CD4-positive, alpha-beta T cell treated with Interleukin-4 for 4 hours (primary cell): ENCODE measurements around the gene GNA15.
"Not testable (repeated sequence)": the region's sequence is repeated elsewhere in the genome, so short reads cannot be mapped to it uniquely, and the experiment has no call there.

Experiments
- DNase-seq: peaks from one replicate; pipeline ENCODE4 v3.0.0-alpha.2; 2020

GNA15 gene, protein sequence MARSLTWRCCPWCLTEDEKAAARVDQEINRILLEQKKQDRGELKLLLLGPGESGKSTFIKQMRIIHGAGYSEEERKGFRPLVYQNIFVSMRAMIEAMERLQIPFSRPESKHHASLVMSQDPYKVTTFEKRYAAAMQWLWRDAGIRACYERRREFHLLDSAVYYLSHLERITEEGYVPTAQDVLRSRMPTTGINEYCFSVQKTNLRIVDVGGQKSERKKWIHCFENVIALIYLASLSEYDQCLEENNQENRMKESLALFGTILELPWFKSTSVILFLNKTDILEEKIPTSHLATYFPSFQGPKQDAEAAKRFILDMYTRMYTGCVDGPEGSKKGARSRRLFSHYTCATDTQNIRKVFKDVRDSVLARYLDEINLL

DNA sequence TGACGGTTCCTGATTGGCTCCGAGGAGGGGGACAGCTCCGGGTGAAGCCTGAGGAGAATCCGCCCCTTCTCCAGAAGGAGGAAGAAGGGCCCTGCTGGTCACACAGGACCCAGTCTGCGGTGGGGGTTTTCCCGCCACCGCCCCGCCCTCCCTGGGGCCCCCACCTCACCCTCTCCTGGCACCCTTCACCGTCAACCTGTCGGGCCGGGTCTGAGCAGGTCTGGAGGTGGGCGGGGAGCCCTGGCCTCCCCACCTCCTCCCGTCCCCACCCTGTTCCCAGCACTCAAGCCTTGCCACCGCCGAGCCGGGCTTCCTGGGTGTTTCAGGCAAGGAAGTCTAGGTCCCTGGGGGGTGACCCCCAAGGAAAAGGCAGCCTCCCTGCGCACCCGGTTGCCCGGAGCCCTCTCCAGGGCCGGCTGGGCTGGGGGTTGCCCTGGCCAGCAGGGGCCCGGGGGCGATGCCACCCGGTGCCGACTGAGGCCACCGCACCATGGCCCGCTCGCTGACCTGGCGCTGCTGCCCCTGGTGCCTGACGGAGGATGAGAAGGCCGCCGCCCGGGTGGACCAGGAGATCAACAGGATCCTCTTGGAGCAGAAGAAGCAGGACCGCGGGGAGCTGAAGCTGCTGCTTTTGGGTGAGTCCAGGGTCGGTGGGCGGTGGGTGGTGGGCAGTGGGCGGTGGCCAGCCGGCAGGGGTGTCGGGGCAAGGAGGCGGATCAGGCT, at the start of gene GNA15:
Gene GNA15 (plus strand): TSS at position 73 of the 723 bp plus-strand sequence. CDS start 418 bp downstream, at position 491.
- DNase-seq: peak; percentile 41

DNA sequence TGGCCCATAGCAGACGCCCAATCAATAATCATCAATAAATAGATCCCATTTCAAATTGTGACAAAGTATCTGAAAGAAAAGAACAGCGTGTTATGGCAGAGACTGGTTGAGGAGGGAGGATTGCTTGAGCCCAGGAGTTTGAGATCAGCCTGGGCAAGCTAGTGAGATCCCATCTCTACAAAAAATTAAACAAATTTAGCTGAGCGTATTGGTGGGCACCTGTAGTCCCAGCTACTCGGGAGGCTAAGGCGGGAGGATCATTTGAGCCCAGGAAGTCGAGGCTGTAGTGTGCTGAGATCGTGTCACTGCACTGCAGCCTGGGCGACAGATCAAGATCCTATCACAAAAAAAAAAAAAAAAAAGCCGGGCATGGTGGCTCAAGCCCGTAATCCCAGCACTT, 48.1 kb upstream of the GNA15 start:
- no peak for DNase-seq

DNA sequence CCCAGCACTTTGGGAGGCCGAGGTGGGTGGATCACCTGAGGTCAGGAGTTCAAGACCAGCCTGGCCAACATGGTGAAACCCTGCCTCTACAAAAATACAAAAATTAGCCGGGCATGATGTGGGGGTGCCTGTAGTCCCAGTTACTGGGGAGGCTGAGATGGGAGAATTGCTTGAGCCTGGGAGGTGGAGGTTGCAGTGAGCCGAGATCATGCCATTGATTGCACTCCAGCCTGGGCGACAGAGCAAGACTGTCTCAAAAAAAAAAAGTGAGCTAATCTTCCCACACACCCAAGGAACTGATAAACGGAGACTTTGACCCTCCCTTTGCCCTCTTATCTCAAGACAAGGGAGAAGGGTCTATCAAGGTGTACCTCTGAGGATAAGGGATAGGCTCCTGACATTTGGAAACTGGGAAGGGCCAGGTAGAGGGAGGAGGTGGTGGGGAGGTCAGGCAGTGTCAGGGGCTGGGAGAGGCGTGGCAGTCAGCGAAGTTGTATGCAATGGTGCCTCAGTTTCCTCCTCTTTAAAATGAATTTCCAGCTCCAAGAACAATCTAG, 46.5 kb upstream of the GNA15 start:
- DNase-seq: not testable (repeated sequence)

DNA sequence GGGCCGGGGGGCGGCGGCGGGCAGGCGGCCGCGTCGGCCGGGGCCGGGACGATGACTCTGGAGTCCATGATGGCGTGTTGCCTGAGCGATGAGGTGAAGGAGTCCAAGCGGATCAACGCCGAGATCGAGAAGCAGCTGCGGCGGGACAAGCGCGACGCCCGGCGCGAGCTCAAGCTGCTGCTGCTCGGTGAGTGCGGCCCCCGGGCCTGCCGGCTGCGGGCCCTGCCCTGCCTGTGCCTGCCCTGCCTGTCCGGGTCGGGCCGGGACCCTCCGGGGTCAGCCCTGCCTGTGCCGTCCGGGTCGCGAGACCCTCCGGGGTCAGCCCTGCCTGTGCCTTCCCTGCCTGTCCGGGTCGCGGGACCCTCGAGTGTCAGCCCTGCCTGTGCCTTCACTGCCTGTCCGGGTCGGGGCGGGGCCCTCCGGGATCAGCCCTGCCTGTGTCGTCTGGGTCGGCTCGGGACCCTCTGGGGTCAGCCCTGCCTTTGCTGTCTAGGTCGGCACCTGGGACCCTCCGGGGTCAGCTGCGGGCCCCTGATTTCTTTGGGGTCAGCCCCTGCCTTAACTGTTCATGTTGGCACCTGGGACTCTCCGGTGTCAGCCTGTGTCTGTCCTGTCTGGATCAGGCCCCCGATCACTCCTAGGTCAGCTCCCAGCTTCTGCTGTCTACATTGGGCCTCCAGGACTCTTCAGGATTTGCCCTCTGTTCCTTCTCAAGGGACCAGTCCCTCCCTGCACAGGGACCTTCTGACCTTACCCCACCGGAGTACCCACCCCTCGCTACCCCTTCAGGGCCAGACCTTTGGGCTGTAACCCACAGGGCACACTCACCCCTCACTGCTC, 41.0 kb upstream of the GNA15 start:
- no peak for DNase-seq

DNA sequence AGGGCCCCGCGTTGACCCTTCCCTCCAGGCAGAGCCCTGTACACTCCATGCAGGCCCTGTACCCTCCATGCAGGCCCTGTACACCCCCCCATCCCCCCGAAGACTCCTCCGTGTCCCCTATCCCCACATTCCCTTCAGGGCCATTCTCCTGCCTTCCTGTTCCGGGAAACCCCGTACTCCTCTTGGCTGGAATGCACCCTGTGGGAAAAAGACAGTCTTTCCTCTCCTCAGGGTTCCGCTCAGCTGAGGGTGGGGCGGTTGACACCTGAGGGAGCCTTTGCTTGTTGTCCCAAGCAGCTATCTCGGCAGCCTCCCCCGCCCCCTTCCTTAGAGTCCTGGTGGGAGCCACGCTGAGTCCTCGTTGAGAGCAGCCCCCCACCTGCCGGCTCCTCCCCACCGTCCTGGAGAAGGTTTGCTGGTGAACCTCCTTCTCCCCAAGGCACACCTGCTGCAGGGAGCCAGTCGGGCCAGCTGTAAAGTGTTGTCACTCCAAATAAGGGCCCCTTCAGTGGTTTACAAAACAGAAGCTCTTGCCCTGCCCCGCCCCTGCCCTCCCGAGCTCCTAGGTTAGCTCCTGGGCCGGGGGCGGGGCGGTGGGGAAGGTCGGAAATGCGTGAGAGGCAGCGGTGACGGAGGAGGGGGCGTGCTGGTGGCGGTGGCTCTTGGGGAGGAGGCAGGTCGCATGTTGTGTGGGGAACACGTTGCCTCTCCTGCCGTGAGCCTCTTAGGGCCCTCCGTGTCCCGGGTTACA, 40.2 kb upstream of the GNA15 start:
- DNase-seq: no peak

DNA sequence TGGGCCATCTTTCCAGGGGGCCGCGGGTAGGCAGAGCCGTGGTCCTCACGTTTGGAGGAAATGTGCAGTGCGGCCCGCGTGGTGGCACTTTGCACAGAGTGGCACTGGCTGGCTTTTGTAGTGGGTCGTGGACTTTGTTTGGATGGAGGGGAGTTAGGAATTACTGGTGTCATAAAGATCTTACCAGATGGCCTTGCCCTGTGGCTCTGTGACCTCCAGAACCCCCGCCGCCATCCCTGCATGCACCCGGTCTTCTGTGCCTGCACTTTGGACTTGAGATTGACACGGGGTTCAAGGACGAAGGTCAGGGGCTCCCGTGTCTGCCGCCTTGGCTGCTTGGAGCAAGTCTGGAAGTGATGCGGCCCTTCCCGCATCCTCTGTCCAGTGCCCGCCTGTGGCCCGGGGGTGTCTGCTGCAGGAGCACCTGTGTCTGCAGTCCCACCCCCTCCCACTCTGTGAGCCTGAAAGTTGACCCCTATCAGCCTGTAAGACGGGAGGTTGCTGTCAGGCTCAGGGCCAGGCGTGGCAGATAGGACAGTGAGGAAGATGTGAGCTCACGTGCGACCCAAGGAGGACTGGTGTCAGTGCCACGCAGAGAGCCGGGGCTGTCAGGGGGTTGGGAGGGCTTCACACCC, 39.4 kb upstream of the GNA15 start:
- no peak for DNase-seq

DNA sequence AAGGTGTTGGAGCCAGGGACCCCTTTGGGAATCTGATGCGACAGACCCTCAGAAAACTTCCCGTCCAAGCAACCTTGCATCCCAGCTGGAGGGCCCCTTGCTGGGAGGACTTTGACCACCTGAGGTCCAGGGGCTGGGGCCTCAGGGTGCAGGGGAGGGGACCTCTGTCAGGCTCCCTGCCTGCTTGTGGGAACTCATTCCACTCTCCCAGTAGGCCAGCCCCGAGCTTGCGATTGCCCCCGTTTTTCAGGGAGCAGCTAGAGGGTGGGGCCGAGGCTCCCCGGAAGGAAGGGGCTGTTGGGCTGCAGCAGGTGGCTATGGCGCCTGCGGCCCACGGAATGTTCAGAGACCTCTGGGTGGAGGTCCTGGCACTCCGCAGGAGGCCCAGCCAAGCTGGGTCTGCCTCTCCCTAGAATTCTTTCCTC, 38.9 kb upstream of the GNA15 start:
- DNase-seq: no peak

DNA sequence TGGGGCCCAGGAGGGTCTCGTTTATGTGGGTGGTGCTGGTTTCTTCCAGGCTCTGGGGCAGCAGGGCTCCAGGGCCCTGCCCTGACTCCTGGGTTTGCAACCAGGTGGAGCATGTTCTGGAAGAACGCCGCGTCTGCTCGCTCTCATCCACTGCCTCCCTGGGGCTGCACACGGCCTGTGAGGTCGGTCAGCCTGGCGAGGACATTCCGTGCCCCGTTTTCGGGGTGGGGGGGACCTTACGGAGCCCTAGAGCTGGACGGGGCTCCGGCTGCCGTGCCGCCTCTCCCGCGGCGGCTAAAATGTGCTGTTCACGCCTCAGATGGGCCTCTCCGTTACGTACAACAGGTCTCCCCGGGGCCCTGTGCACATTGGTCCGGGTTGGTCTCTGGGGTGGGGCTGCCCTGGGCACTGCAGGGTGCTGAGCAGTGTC, 38.4 kb upstream of the GNA15 start:
- DNase-seq: no peak

DNA sequence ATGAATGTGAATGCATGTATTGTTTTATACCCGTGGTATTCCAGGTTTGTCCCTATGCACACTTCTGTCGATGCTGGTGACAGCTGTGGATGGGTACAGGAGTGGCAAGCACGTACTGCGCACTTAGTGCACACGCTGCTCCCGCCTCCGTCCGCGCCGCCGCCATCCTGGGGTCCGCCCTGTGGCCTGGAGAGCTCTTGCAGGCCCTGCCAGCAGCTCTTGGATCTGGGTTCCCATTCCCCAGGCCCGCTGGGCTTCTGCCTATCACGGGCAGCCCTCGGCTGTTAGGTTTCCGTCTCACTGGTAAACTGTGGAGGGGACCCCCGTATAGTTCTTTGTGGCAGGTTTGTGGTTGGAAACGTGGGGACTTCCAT, 37.7 kb upstream of the GNA15 start:
- no peak for DNase-seq

DNA sequence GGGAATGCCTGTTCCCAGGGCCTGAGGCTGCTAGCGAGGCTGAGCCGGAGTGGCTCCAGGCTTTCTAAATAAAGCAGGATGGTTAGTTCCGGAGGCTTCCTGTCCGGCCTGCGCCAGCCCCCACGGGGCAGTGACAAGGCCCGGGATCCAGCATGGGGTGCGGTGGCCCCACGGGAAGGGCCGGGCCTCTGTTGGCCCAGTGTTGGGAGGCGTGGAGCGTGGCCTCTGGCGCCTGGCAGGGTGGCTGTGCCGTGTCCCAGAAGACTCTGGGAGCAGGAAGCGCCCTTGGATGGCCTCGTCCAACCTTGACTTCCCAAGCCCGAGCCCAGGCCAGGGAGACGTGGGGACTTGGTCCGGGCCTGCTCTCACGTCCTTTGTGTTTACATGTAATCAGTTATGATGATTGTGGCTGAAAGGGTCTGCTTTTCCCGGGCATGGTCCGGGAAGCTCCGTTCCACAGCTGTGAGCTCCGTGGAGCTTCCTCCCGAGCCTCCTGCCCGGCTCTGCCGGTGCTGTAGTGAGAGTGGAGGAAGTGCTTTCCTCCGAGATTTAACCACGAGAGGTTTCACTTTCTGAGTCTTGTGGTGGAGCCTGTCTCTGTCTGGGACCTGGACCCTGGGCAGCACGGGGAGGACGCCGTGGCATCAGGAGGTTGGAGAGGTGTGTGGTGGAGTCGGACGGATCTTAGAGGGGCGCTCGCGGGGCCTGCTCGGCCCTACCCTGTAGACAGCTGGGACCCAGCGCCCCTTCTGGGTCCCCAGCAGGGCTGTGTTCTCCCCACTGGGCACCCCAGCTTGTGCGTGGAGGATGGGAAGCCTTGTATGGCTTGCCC, 37.1 kb upstream of the GNA15 start:
- no peak for DNase-seq

DNA sequence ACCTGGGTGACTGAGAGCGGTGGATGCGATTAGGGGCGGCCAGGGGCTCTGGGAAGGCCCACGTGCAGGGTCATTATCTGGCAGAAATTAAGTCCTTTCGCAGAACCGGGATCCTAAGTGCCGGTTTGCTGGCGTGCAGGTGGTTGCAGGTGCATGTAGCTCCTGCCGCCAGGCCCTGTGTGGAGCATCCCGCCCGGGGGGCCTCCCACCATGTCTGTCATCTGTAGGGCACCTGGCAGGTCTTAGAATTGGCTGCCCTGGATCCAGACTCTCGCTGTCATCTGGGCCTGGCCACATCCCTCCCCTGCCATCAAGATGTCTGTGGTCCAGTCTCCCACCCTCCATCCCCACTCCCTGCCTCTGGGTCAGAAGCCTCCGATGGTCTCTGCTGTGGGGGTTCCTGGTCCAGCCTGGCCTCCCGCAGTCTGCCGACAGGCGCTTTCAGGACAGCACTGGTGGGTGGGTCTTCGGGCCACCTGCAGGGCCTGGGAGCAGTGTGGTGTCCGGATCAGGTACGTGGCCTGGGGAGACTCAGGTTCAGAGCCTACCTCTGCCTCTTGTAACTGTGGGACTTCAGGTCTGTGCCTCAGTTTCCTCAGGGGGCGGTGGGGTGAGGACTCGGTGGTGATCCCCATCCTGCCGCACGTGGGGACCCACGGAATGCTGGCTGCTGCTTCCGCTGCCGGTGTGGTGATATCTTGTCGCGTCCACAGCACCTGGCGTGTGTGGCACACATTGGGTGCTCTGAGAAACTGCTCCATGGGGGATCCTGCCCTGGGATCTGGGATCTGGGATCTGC, 36.3 kb upstream of the GNA15 start:
- no peak for DNase-seq

DNA sequence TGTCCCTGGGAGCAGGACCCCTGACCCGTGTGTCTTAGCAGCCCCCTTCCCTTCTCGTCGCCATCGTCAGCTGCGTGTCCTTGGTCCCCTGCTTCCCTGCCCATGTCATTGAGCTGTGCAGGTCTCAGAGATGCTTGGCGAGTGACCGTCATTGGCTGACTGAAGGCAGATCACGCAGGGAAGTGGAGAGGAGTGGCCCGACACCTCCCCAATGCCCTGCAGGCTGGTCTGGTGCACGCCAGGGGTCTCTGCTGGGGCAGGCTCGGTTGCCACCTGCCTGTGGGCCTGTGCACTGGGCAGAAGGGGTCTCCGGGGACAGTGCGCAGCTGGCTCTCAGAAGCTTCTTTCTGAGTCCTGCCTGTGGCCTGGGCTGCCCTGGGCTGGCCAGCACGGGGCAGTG, 35.5 kb upstream of the GNA15 start:
- no peak for DNase-seq

DNA sequence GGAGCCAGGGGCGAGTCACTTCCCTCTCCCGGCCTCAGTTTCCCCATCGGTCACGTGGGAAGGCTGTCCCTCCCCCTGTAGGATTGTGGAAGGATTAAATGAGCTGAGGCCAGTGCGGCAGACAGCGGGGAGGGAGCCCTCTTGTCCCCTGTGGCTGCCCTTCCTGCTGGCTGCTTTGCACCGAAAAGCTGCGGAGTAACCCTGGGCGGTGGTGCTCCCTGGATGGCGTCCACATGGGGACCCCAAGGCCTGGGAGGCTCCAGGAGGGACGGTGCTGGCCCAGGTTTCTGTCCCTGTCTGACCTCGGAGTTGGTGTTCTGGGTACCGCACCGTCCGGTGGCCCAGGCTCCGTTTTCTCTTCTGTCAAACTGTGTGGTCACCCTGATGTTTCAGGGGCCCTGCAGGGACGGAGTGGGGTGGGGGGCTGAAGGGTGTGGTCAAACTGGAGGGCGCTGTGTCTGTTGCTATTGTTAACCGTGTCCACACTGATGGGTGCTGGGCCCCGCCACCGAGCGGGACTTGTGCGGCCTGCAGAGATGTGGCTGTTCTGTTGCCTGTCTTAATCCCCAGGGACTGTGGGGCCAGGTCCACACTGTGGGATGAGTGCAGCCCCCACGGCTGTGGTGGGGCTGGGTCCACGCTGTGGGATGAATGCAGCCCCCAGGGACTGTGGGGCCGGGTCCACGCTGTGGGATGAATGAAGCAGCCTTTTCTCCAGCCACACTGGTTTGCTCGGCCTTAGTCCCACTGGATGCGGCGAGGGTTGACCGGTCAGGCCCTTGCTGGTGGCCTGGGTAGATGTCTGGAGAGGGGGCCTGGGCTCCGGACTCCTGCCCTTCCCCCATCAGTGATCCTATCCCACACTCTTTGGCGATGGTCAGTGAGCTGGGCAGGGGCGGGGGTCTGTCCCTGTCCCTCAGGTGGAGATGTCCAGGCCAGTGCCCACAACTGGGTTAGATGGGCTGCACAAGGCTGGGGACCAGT, 34.8 kb upstream of the GNA15 start:
- DNase-seq: no peak

DNA sequence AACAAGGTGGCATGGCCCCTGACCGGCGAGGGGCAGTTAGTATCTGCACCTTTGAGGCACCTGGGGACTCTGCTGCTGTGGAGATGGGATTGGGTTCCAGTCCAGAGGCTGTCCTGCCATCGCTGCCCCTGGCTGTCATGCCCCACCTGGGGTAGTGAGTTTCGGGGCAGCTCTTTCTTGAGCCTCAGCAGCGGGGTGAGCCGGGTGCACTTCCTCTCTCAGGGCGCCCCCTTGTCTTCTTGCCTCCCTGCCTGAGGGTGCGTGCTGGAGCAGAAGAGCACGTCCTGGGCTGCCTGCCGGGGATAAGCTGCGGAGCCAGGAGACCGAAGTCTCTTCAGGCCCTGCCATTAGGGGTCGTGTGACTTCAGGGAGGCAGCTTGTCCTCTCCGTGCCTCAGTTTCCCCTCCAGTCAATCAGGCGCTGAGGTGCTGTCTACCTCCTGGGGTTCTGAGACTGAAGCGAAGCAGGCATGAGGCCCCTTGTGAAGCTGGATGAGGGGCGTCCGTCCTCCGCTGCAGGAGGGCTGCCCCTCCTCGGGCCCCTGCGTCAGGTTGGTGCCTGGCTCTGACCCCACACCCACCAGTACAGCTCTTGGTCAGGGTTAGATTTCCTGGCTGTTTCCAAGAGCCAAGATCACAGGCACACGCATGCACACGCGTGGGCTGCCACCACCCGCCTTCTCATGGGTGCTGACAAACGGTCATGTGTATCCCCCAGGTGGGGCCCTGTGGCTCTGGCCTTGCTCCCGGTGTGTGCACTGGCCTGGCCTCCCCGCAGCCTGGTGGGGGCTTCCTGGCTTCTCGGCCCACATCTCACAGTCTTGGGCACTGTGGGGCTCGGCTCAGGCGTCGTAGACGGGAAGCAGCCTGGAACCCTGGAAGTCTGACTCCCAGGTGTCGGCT, 33.3 kb upstream of the GNA15 start:
- no peak for DNase-seq

DNA sequence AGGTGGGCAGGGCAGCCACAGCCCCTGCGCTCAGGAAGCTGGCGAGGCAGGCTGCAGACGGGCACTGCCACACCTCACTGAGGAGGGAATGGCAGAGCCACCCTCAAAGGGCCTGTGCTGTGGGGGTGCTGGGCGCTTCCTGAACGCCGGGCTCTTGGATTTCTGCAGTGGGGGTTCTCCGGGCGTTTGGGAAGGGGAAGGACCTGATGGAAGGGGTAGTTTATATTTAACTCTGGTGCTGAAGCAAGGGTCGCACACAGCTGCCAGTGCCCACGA, 31.2 kb upstream of the GNA15 start:
- DNase-seq: no peak

DNA sequence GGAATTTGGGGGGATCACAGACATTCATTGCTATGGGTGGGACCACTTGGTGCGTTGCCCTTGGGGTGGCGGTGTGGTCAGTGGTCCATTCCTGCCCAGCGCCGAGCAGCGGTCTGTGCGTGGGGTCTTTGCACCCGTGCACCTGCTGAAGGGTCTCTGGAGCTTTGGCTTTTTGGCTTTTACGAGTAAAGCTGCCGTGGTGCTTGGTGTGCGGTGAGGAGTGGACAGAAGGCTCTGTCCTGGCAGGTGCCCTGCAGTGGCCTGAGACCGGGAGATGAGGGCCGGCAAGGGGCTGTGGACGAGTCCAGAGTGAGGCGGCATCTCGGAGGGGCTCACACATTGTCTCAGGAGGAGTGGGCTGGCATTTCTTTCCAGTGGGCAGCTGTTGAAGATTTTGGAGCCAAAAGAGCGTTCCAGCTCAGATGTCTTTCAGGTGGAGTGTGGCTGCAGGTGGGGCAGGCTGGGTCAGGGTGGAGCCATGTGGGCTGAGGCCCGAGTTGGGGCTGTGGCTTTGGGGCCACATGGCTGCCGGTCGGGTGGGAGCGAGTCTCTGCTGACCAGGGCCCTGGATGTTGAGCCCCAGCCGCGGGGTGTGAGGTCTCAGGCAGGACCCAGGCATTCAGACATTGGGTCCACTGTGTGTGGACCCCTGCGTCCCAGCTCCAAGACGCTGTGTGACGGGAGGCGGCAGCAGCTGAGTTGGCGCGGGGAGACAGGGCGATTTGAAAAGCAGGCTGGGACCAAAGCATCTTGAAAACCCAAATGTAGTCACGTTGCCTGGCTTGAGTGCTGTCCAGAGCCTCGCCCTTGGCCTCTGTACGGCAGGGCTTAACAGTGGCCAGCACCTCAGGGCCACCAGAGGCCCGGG, 30.0 kb upstream of the GNA15 start:
- DNase-seq: no peak
